ENCODE data around the gene ANXA11. TPM values are rescaled to one million over a fixed set of nuclear protein-coding genes. Genes with fewer than 3 reads are reported as not detected.

Gene ANXA11
- total RNA-seq, 3 donors from 2014 or later = 252 to 424 (median 367) TPM

DNA sequence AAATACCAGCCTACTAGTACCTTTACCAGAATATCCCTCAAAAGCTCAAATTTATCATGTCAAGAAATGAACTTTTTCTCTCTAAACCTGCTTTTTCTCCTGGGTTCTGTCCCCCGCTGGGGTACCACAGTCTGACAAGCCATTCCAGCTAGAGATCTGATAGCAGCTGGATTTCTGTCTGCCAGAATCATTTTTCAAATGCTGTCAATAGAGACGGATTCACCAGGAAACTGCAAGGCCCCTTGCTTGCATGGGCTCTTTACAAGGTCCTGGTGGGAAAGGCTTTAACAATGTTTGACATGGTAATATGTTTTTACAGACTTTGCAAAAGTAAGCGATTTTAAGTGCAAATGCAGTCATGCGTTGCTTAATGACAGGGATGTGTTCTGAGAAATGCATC lies 4.9 kb upstream of the ANXA11 start:
- no peaks in the 10 kb centered on the region for H3K9me3 ChIP-seq
- no peak for ATAC-seq

GRCh38 chr10:80207768-80208370 lies 2.5 kb upstream of the ANXA11 start:
- DNase-seq = peak in 1 of 3 donors; percentile 36
- peak; percentile 4 for ATAC-seq

More for the DNA sequence above, 4.9 kb upstream of the ANXA11 start:
- peaks cover 4% of the 10 kb centered on the region for H3K36me3 ChIP-seq (ENCODE audit: low read depth)
- peaks cover 8% of the 10 kb centered on the region for H3K4me1 ChIP-seq (ENCODE audit: low read depth)
- intact Hi-C loops (cut with DNase I, micrococcal nuclease) = no loop called here
- DNase-seq = no peak
- TF ChIP-seq CTCF (IDR thresholded peaks at IDR 0.05) = no peak
- H3K4me3 ChIP-seq = no peak overlapping the region

DNA sequence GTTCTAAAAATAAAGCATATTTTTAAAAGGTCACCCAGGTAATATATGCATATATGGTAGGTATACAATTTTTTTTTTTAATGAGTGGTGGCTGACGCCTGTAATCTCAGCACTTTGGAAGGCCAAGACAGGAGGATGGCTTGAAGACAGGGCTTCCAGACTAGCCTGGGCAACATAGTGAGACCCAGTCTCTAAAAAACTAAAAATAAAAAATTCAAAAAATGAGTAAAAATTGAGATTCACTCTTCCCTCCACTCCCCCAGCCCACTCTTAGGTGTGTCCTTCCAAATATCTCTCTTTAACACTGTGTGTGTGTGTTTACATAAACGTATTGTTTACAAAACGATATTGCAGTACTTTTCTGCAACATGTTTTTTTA lies 929 bp upstream of the ANXA11 start:
- no peak for TF ChIP-seq CTCF (IDR thresholded peaks at IDR 0.05)
- peaks cover 4% of the 10 kb centered on the region for H3K36me3 ChIP-seq (ENCODE audit: low read depth)
- DNase-seq (no peak), ATAC-seq (no peak)
- peaks cover 38% of the 10 kb centered on the region for H3K4me1 ChIP-seq (ENCODE audit: low read depth)
- no peak overlapping the region for H3K4me3 ChIP-seq
- intact Hi-C loops (cut with DNase I, micrococcal nuclease) = loop anchor here (10.0 kb wide), 1 partner anchor 51 kb away; no protein-coding TSS in a partner anchor
- no peaks in the 10 kb centered on the region for H3K9me3 ChIP-seq

More at GRCh38 chr10:80207768-80208370, 2.5 kb upstream of the ANXA11 start:
- Histone ChIP-seq H3K36me3 (ENCODE audit: low read depth) (peaks cover 4% of the 10 kb centered on the region), H3K4me3 (no peak overlapping the region), H3K4me1 (ENCODE audit: low read depth) (peaks cover 22% of the 10 kb centered on the region), H3K9me3 (no peaks in the 10 kb centered on the region)
- intact Hi-C loops (cut with DNase I, micrococcal nuclease) = loop anchor here (10.0 kb wide), 1 partner anchor 53 kb away; no protein-coding TSS in a partner anchor
- TF ChIP-seq CTCF (IDR thresholded peaks at IDR 0.05) = no peak

GRCh38 chr10:80204677-80205476 lies 460 bp downstream of the ANXA11 start:
- no peak for TF ChIP-seq CTCF (IDR thresholded peaks at IDR 0.05)
- peaks cover 4% of the 10 kb centered on the region for H3K36me3 ChIP-seq (ENCODE audit: low read depth)
- peaks cover 51% of the 10 kb centered on the region for H3K4me1 ChIP-seq (ENCODE audit: low read depth)
- intact Hi-C loops (cut with DNase I, micrococcal nuclease) = loop anchor here (10.0 kb wide), 1 partner anchor 50 kb away; no protein-coding TSS in a partner anchor
- peak; percentile 40 for ATAC-seq
- peak overlapping the region; percentile 97 for H3K4me3 ChIP-seq
- H3K9me3 ChIP-seq = no peaks in the 10 kb centered on the region
- peak in 1 of 3 donors; percentile 33 for DNase-seq

GRCh38 chr10:80203835-80204676 lies 1.3 kb downstream of the ANXA11 start:
- ATAC-seq (peak; percentile 63), DNase-seq (peak; percentile 83 to 88 (median 84))
- Histone ChIP-seq H3K4me1 (ENCODE audit: low read depth) (peaks cover 59% of the 10 kb centered on the region), H3K36me3 (ENCODE audit: low read depth) (peaks cover 4% of the 10 kb centered on the region), H3K9me3 (no peaks in the 10 kb centered on the region), H3K4me3 (peak overlapping the region; percentile 97)
- intact Hi-C loops (cut with DNase I, micrococcal nuclease) = loop anchor here (10.0 kb wide), 1 partner anchor 49 kb away; no protein-coding TSS in a partner anchor
- no peak for TF ChIP-seq CTCF (IDR thresholded peaks at IDR 0.05)

All from mucosa of descending colon (tissue), 3 donors.